KOPT-K1 (cell line): ENCODE results near the gene RARA.
"Not testable (repeated sequence)": the region's sequence is repeated elsewhere in the genome, so short reads cannot be mapped to it uniquely, and the experiment has no call there.

ENCODE experiments used
- H3K27ac ChIP-seq: fragments of 200-600 bp; sonication (generic); 2 replicates; pipeline ENCODE4 v1.5.1; 2016; ENCODE audit warnings: antibody characterized with exemption, mild to moderate bottlenecking, low read depth, low read length; ENCODE audit not compliant: poor library complexity, severe bottlenecking
- H3K36me3 ChIP-seq: fragments of 200-600 bp; sonication (generic); 2 replicates; pipeline ENCODE4 v1.5.1; 2017; ENCODE audit warnings: antibody characterized with exemption, mild to moderate bottlenecking, low read length, moderate library complexity; ENCODE audit not compliant: insufficient read depth
- H3K9me3 ChIP-seq: fragments of 200-600 bp; sonication (generic); 2 replicates; pipeline ENCODE4 v1.5.1; 2017; ENCODE audit warnings: antibody characterized with exemption, low read length, mild to moderate bottlenecking; ENCODE audit not compliant: insufficient read depth, poor library complexity, severe bottlenecking

RARA gene

GRCh38 chr17:40373324-40373723 is 64.3 kb downstream of the RARA start:
- H3K9me3 ChIP-seq, result no peaks in the 10 kb centered on the region
- H3K36me3 ChIP-seq, result no peaks in the 10 kb centered on the region
- H3K27ac ChIP-seq, result no peak overlapping the region

- no peak overlapping the region for H3K27ac ChIP-seq
- no peaks in the 10 kb centered on the region for H3K9me3 ChIP-seq
- no peaks in the 10 kb centered on the region for H3K36me3 ChIP-seq
Observed at GRCh38 chr17:40373999-40374398, 65.0 kb downstream of the RARA start.

GRCh38 chr17:40374821-40375498 is 66.0 kb downstream of the RARA start:
- Histone ChIP-seq H3K9me3 (no peaks in the 10 kb centered on the region), H3K27ac (no peak overlapping the region), H3K36me3 (no peaks in the 10 kb centered on the region)

GRCh38 chr17:40375786-40376185 is 66.8 kb downstream of the RARA start:
- not testable (repeated sequence) for H3K36me3 ChIP-seq, H3K27ac ChIP-seq, H3K9me3 ChIP-seq

GRCh38 chr17:40376541-40376940 is 67.6 kb downstream of the RARA start:
- not testable (repeated sequence) for H3K36me3 ChIP-seq, H3K27ac ChIP-seq, H3K9me3 ChIP-seq

GRCh38 chr17:40377832-40378231 is 68.9 kb downstream of the RARA start:
- H3K27ac ChIP-seq, result no peak overlapping the region
- no peaks in the 10 kb centered on the region for H3K9me3 ChIP-seq
- no peaks in the 10 kb centered on the region for H3K36me3 ChIP-seq

- no peaks in the 10 kb centered on the region; the same call in 1 of the 2 replicates for H3K36me3 ChIP-seq
- H3K27ac ChIP-seq, result no peak overlapping the region
- no peaks in the 10 kb centered on the region for H3K9me3 ChIP-seq
Observed at GRCh38 chr17:40378966-40379365, 70.0 kb downstream of the RARA start.

GRCh38 chr17:40382251-40382650 is 73.3 kb downstream of the RARA start:
- no peak overlapping the region for H3K27ac ChIP-seq
- peaks cover 25% of the 10 kb centered on the region for H3K36me3 ChIP-seq
- no peaks in the 10 kb centered on the region for H3K9me3 ChIP-seq

GRCh38 chr17:40386555-40386954 is 77.6 kb downstream of the RARA start:
- H3K36me3 ChIP-seq, result peaks cover 68% of the 10 kb centered on the region
- not testable (repeated sequence) for H3K9me3 ChIP-seq, H3K27ac ChIP-seq

GRCh38 chr17:40399185-40399584 is 90.2 kb downstream of the RARA start:
- peaks cover 100% of the 10 kb centered on the region for H3K36me3 ChIP-seq
- H3K27ac ChIP-seq, result no peak overlapping the region
- H3K9me3 ChIP-seq, result no peaks in the 10 kb centered on the region

- Histone ChIP-seq H3K36me3 (peaks cover 98% of the 10 kb centered on the region), H3K27ac (no peak overlapping the region), H3K9me3 (no peaks in the 10 kb centered on the region)
Observed at GRCh38 chr17:40402668-40403067, 93.7 kb downstream of the RARA start.

GRCh38 chr17:40404003-40404402 is 95.0 kb downstream of the RARA start:
- Histone ChIP-seq H3K9me3 (no peaks in the 10 kb centered on the region), H3K36me3 (peaks cover 98% of the 10 kb centered on the region), H3K27ac (no peak overlapping the region)
